LNCAP (cell line): Measurements from ENCODE around the gene LCE2B.
"Not testable (repeated sequence)": the region's sequence is repeated elsewhere in the genome, so short reads cannot be mapped to it uniquely, and the experiment has no call there.

Source experiments
- CTCF ChIP-seq: fragments of 450-650 bp; IDR thresholded peaks from 2 replicates; pipeline ENCODE4 v1.5.1; 2017; ENCODE audit warnings: mild to moderate bottlenecking

The LCE2B gene

GRCh38 chr1:152658649-152659048, 27.3 kb upstream of the LCE2B start:
- TF ChIP-seq CTCF = no peak

- no peak for TF ChIP-seq CTCF
Measured at GRCh38 chr1:152663098-152663497, 22.8 kb upstream of the LCE2B start, which contains the start of gene LCE2D. TSS of gene LCE2D (plus strand) at chr1:152663380. CDS start at chr1:152664106, 726 bp downstream.

GRCh38 chr1:152667648-152668047, 18.3 kb upstream of the LCE2B start:
- no peak for TF ChIP-seq CTCF

GRCh38 chr1:152673016-152673415, 12.9 kb upstream of the LCE2B start:
- no peak for TF ChIP-seq CTCF

GRCh38 chr1:152674983-152675382, 10.9 kb upstream of the LCE2B start, which contains the start of gene LCE2C:
TSS of gene LCE2C (plus strand) at chr1:152675279. CDS start at chr1:152676016, 737 bp downstream.
- not testable (repeated sequence) for TF ChIP-seq CTCF

- TF ChIP-seq CTCF = no peak
Measured at GRCh38 chr1:152679459-152679858, 6.5 kb upstream of the LCE2B start.

- TF ChIP-seq CTCF = no peak
Measured at GRCh38 chr1:152681616-152682015, 4.3 kb upstream of the LCE2B start.

GRCh38 chr1:152683846-152684245, 2.1 kb upstream of the LCE2B start:
- TF ChIP-seq CTCF = no peak
